Measurements from ENCODE around the gene CCDC124.
"Not testable (repeated sequence)": the region's sequence is repeated elsewhere in the genome, so short reads cannot be mapped to it uniquely, and the experiment has no call there.

The CCDC124 gene

GRCh38 chr19:17981611-17982010, 48.8 kb downstream of the CCDC124 start:
- DNase-seq (ENCODE audit: low read depth in 2 of 2), result no peak

GRCh38 chr19:17982430-17982829, 49.6 kb downstream of the CCDC124 start:
- DNase-seq (ENCODE audit: low read depth in 2 of 2), result no peak

- DNase-seq (ENCODE audit: low read depth in 2 of 2), result no peak
These were observed 52.4 kb downstream of the CCDC124 start for GRCh38 chr19:17985037-17985818.

- not testable (repeated sequence) for DNase-seq (ENCODE audit: low read depth in 2 of 2)
These were observed 53.8 kb downstream of the CCDC124 start for GRCh38 chr19:17986569-17986968.

- no peak for DNase-seq (ENCODE audit: low read depth in 2 of 2)
These were observed 55.3 kb downstream of the CCDC124 start for GRCh38 chr19:17988161-17988560.

- no peak for DNase-seq (ENCODE audit: low read depth in 2 of 2)
These were observed 56.7 kb downstream of the CCDC124 start for GRCh38 chr19:17989425-17990094.

- DNase-seq (ENCODE audit: low read depth in 2 of 2), result no peak
These were observed 60.4 kb downstream of the CCDC124 start for GRCh38 chr19:17993076-17993813.

Data from stimulated activated CD8-positive, alpha-beta memory T cell treated with anti-CD3 and anti-CD28 coated beads, Interleukin-7, amount 100 ng/mL, for 4 hours (primary cell).